NT2/D1 (cell line): ENCODE results near the gene FBXO17.
"Not testable (repeated sequence)": the region's sequence is repeated elsewhere in the genome, so short reads cannot be mapped to it uniquely, and the experiment has no call there.

Experiments
- DNase-seq: peaks from one replicate; pipeline ENCODE4 v3.0.0-alpha.2; 2011; ENCODE audit warnings: low read depth, low spot score
- H3K27me3 ChIP-seq: 2 replicates; pipeline ENCODE4 v1.6.0; 2011; ENCODE audit warnings: mild to moderate bottlenecking; ENCODE audit not compliant: insufficient read length, insufficient read depth
- H3K36me3 ChIP-seq: 2 replicates; pipeline ENCODE4 v1.6.1; 2011; ENCODE audit warnings: mild to moderate bottlenecking, low read length, mixed read lengths; ENCODE audit not compliant: insufficient read depth, insufficient read length
- H3K4me1 ChIP-seq: 2 replicates; pipeline ENCODE4 v1.5.1; 2011; ENCODE audit not compliant: insufficient read depth, insufficient read length
- H3K4me3 ChIP-seq: 2 replicates; pipeline ENCODE4 v1.5.1; 2011; ENCODE audit warnings: low read depth; ENCODE audit not compliant: insufficient read length
- H3K9ac ChIP-seq: 2 replicates; pipeline ENCODE4 v1.6.0; 2011; ENCODE audit warnings: low read depth; ENCODE audit not compliant: insufficient read length
- H3K9me3 ChIP-seq: 2 replicates; pipeline ENCODE4 v1.5.1; 2011; ENCODE audit warnings: mild to moderate bottlenecking, low read length; ENCODE audit not compliant: insufficient read depth
- SUZ12 ChIP-seq: IDR thresholded peaks from 2 replicates; pipeline ENCODE4 v1.6.1; 2011; ENCODE audit not compliant: insufficient read length, insufficient read depth; ENCODE audit errors: extremely low read depth
- YY1 ChIP-seq: IDR thresholded peaks from 2 replicates; pipeline ENCODE4 v1.6.1; 2011; ENCODE audit not compliant: insufficient read length, insufficient read depth
- ZNF274 ChIP-seq: IDR thresholded peaks from 2 replicates; pipeline ENCODE4 v1.6.1; 2011; ENCODE audit warnings: mild to moderate bottlenecking, low read depth, low read length

The FBXO17 gene

DNA sequence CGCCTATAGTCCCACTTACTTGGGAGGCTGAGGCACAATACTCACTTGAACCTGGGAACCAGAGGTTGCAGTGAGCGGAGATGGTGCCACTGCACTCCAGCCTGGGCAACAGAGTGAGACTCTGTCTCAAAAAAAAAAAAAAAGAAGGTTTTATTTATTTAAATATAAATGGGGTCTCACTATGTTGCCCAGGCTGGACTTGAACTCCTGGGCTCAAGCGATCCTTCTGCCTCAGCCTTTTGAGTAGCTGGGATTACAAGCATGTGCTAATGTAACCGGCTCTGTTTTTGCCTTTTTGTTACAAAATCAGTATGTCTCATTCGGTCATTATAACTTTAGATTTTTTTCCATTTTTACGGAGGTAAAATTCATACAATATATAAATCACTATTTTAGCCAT lies 32.6 kb upstream of the FBXO17 start:
- no peak for TF ChIP-seq ZNF274
- TF ChIP-seq YY1 = no peak
- no peak for TF ChIP-seq SUZ12
- H3K4me3 ChIP-seq = no peak overlapping the region
- H3K36me3 ChIP-seq = no peaks in the 10 kb centered on the region
- no peaks in the 10 kb centered on the region for H3K27me3 ChIP-seq
- H3K9me3 ChIP-seq = no peaks in the 10 kb centered on the region
- DNase-seq = no peak
- no peaks in the 10 kb centered on the region for H3K4me1 ChIP-seq
- no peak overlapping the region for H3K9ac ChIP-seq

DNA sequence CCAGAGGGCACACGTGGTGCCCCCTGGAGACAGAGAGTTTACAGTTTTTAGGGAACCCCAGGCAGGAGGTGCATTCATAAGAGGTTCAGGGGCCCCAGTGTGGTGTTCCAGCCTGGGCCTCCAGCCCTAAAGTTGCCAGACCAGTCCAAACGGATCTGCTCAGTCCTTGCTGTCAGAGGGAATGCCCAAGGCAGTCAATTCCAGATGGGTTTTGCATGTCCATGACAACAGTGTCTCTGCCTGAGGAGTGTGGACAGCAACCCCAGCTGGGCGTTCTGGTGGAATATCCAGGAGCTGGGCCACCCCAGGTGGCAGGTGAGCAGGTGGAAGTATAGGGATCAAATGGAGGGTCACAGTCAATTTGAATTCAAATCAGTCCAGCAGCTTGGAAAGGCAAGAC lies 31.6 kb upstream of the FBXO17 start:
- no peak for DNase-seq
- no peaks in the 10 kb centered on the region for H3K4me1 ChIP-seq
- H3K9ac ChIP-seq = no peak overlapping the region
- no peaks in the 10 kb centered on the region for H3K9me3 ChIP-seq
- H3K27me3 ChIP-seq = no peaks in the 10 kb centered on the region
- H3K4me3 ChIP-seq = no peak overlapping the region
- H3K36me3 ChIP-seq = no peaks in the 10 kb centered on the region
- no peak for TF ChIP-seq ZNF274
- TF ChIP-seq YY1 = no peak
- no peak for TF ChIP-seq SUZ12

DNA sequence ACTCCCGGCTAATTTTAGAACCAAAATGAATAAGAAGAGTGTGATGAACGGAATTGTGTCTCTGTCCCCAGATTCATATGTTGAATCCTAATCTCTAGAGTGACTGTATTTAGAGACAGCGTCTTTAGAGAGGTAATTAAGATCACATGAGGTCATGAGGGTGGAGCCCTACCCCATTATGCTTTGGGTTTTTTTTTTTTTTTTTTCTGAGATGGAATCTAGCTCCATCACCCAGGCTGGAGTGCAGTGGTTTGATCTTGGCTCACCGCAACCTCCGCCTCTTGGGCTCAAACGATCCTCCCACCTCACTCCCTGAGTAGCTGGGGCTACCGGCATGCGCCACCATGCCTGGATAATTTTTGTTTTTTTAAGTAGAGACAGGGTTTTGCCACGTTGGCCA lies 28.9 kb upstream of the FBXO17 start:
- Histone ChIP-seq H3K9ac (no peak overlapping the region), H3K27me3 (no peaks in the 10 kb centered on the region), H3K9me3 (no peaks in the 10 kb centered on the region), H3K36me3 (no peaks in the 10 kb centered on the region), H3K4me3 (no peak overlapping the region), H3K4me1 (no peaks in the 10 kb centered on the region)
- DNase-seq = no peak
- TF ChIP-seq ZNF274 (no peak), YY1 (no peak), SUZ12 (no peak)

DNA sequence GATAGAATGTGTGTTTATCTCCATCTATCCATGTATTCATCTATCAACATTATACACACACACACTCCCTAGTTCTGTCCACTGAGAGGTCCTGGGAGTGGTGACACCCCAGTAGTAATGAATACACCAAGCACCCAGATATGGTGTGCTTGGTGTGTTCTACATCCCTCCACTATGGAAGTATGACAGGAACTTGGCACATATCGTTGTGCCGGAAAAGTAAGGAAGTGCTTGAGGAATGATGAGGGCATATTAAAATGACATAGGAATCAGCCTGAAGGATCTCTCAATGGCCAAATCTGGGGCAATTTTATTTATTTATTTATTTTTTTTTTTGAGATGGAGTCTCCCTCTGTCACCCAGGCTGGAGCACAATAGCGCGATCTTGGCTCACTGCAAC lies 28.3 kb upstream of the FBXO17 start:
- H3K36me3 ChIP-seq = no peaks in the 10 kb centered on the region
- H3K27me3 ChIP-seq = no peaks in the 10 kb centered on the region
- no peak overlapping the region for H3K4me3 ChIP-seq
- no peak for TF ChIP-seq ZNF274
- TF ChIP-seq YY1 = no peak
- TF ChIP-seq SUZ12 = no peak
- no peaks in the 10 kb centered on the region for H3K9me3 ChIP-seq
- no peak overlapping the region for H3K9ac ChIP-seq
- no peak for DNase-seq
- no peaks in the 10 kb centered on the region for H3K4me1 ChIP-seq

DNA sequence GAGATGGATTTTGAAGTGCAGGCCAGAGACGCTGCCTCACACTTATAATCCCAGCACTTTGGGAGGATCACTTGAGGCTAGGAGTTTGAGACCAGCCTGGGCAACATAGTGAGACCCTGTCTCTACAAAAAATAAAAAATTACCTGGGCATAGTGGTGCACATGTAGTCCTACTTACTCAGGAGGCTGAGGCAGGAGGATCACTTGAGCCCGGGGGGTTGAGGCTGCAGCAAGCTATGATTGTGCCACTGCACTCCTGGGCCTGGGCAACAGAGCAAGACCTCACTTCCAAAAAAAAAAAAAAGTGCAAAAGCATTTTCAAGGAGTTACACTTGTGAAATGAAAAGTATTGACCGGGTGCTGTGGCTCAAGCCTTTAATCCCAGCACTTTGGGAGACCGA lies 27.6 kb upstream of the FBXO17 start:
- no peak for DNase-seq
- H3K9ac ChIP-seq = no peak overlapping the region
- H3K4me3 ChIP-seq = no peak overlapping the region
- H3K9me3 ChIP-seq = no peaks in the 10 kb centered on the region
- TF ChIP-seq ZNF274 (no peak), YY1 (no peak), SUZ12 (no peak)
- no peaks in the 10 kb centered on the region for H3K4me1 ChIP-seq
- no peaks in the 10 kb centered on the region for H3K27me3 ChIP-seq
- H3K36me3 ChIP-seq = no peaks in the 10 kb centered on the region

DNA sequence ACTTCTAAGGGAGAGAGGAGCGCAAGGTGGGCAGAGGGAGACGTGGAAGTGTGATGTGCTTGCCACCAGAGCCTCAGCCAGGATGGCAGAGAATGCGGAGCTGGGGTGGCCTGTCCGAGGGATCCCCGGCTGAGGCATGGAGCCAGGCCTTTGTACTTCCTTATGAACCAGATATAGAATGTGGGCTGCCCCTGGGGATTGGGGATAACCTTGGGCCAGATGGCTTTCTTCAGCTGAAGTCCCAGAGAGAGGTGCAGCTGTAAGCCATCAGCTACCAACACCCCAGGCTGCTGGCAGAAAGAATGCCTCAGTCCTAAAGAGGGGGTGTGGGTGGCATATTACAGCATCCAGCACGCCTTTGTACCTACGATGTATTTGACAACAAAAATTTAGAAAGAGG lies 25.5 kb upstream of the FBXO17 start:
- no peaks in the 10 kb centered on the region for H3K36me3 ChIP-seq
- no peak for TF ChIP-seq YY1
- TF ChIP-seq SUZ12 = no peak
- TF ChIP-seq ZNF274 = no peak
- H3K27me3 ChIP-seq = no peaks in the 10 kb centered on the region
- no peak overlapping the region for H3K9ac ChIP-seq
- no peaks in the 10 kb centered on the region for H3K4me1 ChIP-seq
- DNase-seq = no peak
- no peaks in the 10 kb centered on the region for H3K9me3 ChIP-seq
- no peak overlapping the region for H3K4me3 ChIP-seq

DNA sequence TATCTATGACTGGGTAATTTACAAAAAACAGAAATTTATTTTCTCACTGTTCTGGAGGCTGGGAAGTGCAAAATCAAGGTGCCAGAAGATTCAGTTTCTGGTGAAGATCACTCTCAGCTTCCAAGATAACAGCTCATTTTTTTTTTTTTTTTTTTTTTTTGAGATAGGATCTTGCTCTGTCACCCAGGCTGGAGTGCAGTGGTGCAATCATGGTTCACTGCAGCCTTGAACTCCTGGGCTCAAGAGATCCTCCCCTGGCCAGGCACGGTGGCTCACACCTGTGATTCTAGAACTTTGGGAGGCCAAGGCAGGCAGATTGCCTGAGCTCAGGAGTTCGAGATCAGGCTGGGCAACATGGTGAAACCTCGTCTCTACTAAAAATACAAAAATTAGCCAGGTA lies 22.0 kb upstream of the FBXO17 start:
- H3K4me1 ChIP-seq, H3K36me3 ChIP-seq, DNase-seq, H3K9me3 ChIP-seq, H3K4me3 ChIP-seq, H3K27me3 ChIP-seq, H3K9ac ChIP-seq: not testable (repeated sequence)

DNA sequence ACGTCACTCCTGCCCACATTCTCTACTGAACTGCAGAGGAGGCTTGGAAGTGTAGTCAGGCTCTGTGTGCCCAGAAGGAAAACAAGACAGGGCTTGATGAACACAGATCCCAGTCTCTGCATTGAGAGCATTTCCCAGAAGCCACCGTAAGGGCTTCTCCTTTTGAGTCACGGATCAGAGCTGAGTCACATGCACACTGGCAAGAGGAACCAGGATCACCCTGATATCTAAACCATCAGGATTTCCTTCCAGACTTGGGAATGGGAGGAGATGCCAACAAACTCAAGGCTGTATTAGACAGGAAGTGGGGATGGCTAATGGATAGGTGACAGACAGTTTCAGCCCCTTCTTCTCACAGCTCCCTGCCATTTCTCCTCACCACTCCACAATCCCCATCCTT lies 17.7 kb upstream of the FBXO17 start:
- H3K9ac ChIP-seq = no peak overlapping the region
- H3K9me3 ChIP-seq = no peaks in the 10 kb centered on the region
- H3K4me1 ChIP-seq = peaks cover 6% of the 10 kb centered on the region
- no peak for DNase-seq
- no peaks in the 10 kb centered on the region for H3K36me3 ChIP-seq
- H3K27me3 ChIP-seq = no peaks in the 10 kb centered on the region
- H3K4me3 ChIP-seq = no peak overlapping the region
- no peak for TF ChIP-seq SUZ12
- no peak for TF ChIP-seq ZNF274
- no peak for TF ChIP-seq YY1
